Measurements from ENCODE around the gene CD276. TPM values are rescaled to one million over a fixed set of nuclear protein-coding genes. Genes with fewer than 3 reads are reported as not detected.

Gene CD276
- total RNA-seq, 1 donor from 2014 or later, result 78.1 TPM

- H3K36me3 ChIP-seq, result no peaks in the 10 kb centered on the region
- no peak overlapping the region for H3K27ac ChIP-seq
- DNase-seq (ENCODE audit: extremely low spot score in 2 of 2), result no peak
- no peaks in the 10 kb centered on the region for H3K9me3 ChIP-seq
- H3K27me3 ChIP-seq, result no peaks in the 10 kb centered on the region
- no peak overlapping the region for H3K4me3 ChIP-seq
- TF ChIP-seq POLR2AphosphoS5 (IDR thresholded peaks at IDR 0.05; ENCODE audit: insufficient read depth in 1 of 2, low read depth in 1 of 2), result no peak
- intact Hi-C loops (cut with DNase I), result no loop called here
- H3K4me1 ChIP-seq, result peaks cover 18% of the 10 kb centered on the region
Measured at GRCh38 chr15:73679964-73680363, 4.2 kb upstream of the CD276 start.

DNA sequence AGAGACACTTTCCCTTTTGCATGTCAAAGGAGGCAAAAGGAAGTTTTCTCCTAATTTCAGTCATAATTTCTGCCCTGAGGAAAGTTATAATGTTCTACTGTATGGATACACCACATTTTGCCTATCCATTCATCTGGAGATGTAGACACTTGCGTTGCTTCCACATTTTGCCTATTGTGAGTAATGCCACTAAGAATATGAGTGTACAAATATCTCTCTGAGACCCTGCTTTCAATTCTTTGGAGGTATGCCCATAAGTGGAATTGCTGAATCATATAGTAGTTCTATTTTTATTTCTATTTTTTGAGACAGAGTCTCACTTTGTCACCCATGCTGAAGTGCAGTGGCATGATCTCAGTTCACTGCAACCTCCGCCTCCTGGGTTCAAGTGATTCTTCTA is 3.6 kb upstream of the CD276 start:
- H3K4me3 ChIP-seq, result no peak overlapping the region
- intact Hi-C loops (cut with DNase I), result no loop called here

DNA sequence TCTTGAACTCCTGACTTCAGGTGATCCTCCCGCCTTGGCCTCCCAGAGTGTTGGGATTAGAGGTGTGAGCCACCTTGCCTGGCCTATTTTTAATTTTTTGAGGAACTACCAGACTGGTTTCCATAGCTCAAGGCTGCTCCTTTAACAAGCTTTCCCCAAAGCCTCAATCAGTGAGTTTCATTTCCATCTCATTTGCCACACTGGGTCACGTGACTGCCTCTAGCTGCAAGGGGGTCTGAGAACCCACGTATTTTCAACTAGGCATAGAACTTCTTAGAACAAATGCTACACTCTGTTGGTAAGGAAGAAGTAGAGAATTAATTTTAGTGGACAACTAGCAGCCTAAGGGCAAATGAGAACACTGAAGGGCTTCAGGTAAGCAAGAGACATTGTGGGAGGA is 3.1 kb upstream of the CD276 start:
- Histone ChIP-seq H3K36me3 (no peaks in the 10 kb centered on the region), H3K9me3 (no peaks in the 10 kb centered on the region), H3K27me3 (no peaks in the 10 kb centered on the region), H3K4me3 (no peak overlapping the region), H3K4me1 (peaks cover 28% of the 10 kb centered on the region), H3K27ac (no peak overlapping the region)
- TF ChIP-seq CTCF (IDR thresholded peaks at IDR 0.05) (no peak), POLR2AphosphoS5 (IDR thresholded peaks at IDR 0.05; ENCODE audit: insufficient read depth in 1 of 2, low read depth in 1 of 2) (no peak), POLR2A (IDR thresholded peaks at IDR 0.05) (no peak)
- DNase-seq (ENCODE audit: extremely low spot score in 2 of 2), result no peak
- intact Hi-C loops (cut with DNase I), result no loop called here

More for the DNA sequence above, 3.6 kb upstream of the CD276 start:
- H3K9me3 ChIP-seq, result no peaks in the 10 kb centered on the region
- no peak for TF ChIP-seq POLR2AphosphoS5 (IDR thresholded peaks at IDR 0.05; ENCODE audit: insufficient read depth in 1 of 2, low read depth in 1 of 2)
- no peak for TF ChIP-seq CTCF (IDR thresholded peaks at IDR 0.05)
- TF ChIP-seq POLR2A (IDR thresholded peaks at IDR 0.05), result no peak
- H3K27me3 ChIP-seq, result no peaks in the 10 kb centered on the region
- no peak overlapping the region for H3K27ac ChIP-seq
- no peaks in the 10 kb centered on the region for H3K36me3 ChIP-seq
- no peak for DNase-seq (ENCODE audit: extremely low spot score in 2 of 2)
- H3K4me1 ChIP-seq, result peaks cover 23% of the 10 kb centered on the region

GRCh38 chr15:73681856-73682599 is 2.2 kb upstream of the CD276 start:
- Histone ChIP-seq H3K4me3 (no peak overlapping the region), H3K36me3 (no peaks in the 10 kb centered on the region), H3K4me1 (peaks cover 38% of the 10 kb centered on the region), H3K27ac (no peak overlapping the region), H3K9me3 (no peaks in the 10 kb centered on the region), H3K27me3 (no peaks in the 10 kb centered on the region)
- DNase-seq (ENCODE audit: extremely low spot score in 2 of 2), result no peak
- TF ChIP-seq CTCF (IDR thresholded peaks at IDR 0.05), result no peak
- no peak for TF ChIP-seq POLR2AphosphoS5 (IDR thresholded peaks at IDR 0.05; ENCODE audit: insufficient read depth in 1 of 2, low read depth in 1 of 2)
- no peak for TF ChIP-seq POLR2A (IDR thresholded peaks at IDR 0.05)
- intact Hi-C loops (cut with DNase I), result no loop called here

DNA sequence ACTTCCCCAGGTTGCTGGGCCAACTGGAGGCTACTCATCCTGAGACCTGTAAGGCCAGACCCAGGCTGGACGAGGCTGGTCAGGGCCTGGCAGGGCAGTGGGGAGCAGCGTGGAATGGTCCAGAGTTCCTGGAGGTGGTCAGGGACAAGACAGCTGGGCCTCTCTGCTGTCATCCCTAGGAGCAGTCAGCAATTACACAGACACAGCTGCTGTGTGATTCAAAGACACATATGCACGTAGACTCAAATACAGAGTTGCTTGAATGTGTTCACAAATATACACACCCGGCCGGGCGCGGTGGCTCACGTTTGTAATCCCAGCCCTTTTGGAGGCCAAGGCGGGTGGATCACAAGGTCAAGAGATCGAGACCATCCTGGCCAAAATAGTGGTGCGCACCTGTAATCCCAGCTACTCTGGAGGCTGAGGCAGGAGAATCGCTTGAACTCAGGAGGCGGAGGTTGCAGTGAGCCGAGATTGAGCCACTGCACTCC is 1.5 kb upstream of the CD276 start:
- Histone ChIP-seq H3K4me3 (no peak overlapping the region), H3K36me3 (no peaks in the 10 kb centered on the region), H3K9me3 (no peaks in the 10 kb centered on the region), H3K4me1 (peaks cover 38% of the 10 kb centered on the region), H3K27ac (no peak overlapping the region), H3K27me3 (no peaks in the 10 kb centered on the region)
- TF ChIP-seq POLR2AphosphoS5 (IDR thresholded peaks at IDR 0.05; ENCODE audit: insufficient read depth in 1 of 2, low read depth in 1 of 2), result no peak
- TF ChIP-seq CTCF (IDR thresholded peaks at IDR 0.05), result no peak
- TF ChIP-seq POLR2A (IDR thresholded peaks at IDR 0.05), result no peak
- intact Hi-C loops (cut with DNase I), result no loop called here
- no peak for DNase-seq (ENCODE audit: extremely low spot score in 2 of 2)
